Lower leg skin (tissue), 3 donors: ENCODE results near the gene BNC2.

Experiments
- POLR2A ChIP-seq, 2 donors: fragments of 450-650 bp; IDR thresholded peaks; one replicate each; pipeline ENCODE4 v1.6.1; 2016 to 2017; ENCODE audit warnings: antibody characterized with exemption in 2 of 2, mild to moderate bottlenecking in 1 of 2, moderate library complexity in 1 of 2
- TF ChIP-seq, protein P1 (sequence below), 3 donors: fragments of 450-650 bp; IDR thresholded peaks; one replicate each; pipeline ENCODE4 v1.5.1; 2016; ENCODE audit warnings: antibody characterized with exemption in 3 of 3, mild to moderate bottlenecking in 3 of 3, moderate library complexity in 2 of 3

DNA sequence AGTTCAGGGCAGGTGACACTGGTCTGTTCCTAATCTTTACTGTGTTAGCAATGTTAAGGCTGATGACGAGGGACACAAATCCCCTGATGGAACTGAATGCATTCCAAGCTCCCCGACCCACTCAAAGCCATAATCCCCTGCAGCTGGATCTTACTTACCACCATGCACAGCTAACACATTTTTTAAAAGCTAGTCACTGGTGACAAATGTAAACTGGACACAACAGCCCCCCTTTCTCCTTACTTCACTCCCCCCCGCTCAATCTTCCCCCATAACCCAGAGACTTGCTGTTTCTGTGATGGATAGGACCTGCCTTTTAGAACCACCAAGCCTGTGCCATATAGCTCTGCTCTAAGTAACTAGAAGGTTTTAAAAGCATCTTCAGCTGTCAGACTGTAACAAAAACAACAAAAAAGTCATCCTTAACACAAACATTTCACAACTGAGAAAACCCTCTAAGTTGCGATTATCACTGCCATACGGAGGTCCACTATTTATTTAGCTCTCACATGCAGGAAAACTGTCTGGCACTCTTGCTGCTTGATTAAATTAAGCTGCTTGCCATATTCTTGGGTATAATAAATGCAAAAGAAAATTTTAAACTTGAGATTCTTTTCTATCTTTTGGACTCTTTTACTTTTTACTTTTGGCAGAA lies 44.4 kb downstream of the BNC2 start:
- no peak for TF ChIP-seq POLR2A (IDR thresholded peaks at IDR 0.05)
- TF ChIP-seq, protein P1, sequence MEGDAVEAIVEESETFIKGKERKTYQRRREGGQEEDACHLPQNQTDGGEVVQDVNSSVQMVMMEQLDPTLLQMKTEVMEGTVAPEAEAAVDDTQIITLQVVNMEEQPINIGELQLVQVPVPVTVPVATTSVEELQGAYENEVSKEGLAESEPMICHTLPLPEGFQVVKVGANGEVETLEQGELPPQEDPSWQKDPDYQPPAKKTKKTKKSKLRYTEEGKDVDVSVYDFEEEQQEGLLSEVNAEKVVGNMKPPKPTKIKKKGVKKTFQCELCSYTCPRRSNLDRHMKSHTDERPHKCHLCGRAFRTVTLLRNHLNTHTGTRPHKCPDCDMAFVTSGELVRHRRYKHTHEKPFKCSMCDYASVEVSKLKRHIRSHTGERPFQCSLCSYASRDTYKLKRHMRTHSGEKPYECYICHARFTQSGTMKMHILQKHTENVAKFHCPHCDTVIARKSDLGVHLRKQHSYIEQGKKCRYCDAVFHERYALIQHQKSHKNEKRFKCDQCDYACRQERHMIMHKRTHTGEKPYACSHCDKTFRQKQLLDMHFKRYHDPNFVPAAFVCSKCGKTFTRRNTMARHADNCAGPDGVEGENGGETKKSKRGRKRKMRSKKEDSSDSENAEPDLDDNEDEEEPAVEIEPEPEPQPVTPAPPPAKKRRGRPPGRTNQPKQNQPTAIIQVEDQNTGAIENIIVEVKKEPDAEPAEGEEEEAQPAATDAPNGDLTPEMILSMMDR (IDR thresholded peaks at IDR 0.05): no peak
